NCI-H510A treated with DMSO at 0.1 percent for 48 hours (cell line): ENCODE results near the gene IGFALS.
"Not testable (repeated sequence)": the region's sequence is repeated elsewhere in the genome, so short reads cannot be mapped to it uniquely, and the experiment has no call there.

Source experiments
- DNase-seq: peaks from one replicate; lab custom pipeline; 2025; lab: John Stamatoyannopoulos, UW

The IGFALS gene

DNA sequence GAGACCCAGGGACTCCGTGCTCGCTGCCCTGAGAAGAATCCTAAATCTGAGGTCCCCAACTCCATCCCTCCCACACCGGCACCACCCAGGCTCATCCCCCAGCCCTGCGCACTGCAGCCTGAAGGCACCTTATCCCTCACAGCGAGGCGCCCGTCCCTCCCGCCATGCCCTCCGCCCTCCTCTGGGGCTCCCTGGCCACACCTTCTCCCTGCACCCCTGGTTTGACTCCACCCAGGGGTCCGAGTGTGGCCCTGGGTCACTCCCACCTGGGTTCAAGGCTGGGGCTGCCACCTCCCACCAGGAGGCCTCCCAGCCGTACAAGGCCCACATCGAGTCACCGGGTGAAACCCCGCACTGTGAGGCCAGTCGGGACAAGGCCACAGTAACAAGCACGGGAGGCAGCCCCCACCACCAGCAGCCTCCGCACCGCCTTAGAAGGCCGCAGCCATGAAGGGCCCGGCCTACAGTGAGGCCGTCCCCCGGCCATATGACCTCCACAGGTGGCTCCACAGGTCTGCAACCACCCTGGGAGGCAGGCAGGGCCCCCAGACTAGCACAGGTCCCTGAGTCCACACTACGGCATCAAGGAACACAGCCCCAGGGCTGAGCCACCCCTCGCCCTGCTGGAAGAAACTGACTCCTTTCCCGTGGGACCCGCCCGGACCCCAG, 24.8 kb upstream of the IGFALS start:
- DNase-seq: no peak

- DNase-seq: no peak
Measured at GRCh38 chr16:1817716-1818115, 24.2 kb upstream of the IGFALS start.

- DNase-seq: no peak
Measured at GRCh38 chr16:1817276-1817589, 23.7 kb upstream of the IGFALS start.

GRCh38 chr16:1816396-1817275, 23.1 kb upstream of the IGFALS start:
- no peak for DNase-seq

- no peak for DNase-seq
Measured at GRCh38 chr16:1815461-1815860, 22.0 kb upstream of the IGFALS start.

GRCh38 chr16:1812732-1813163, 19.2 kb upstream of the IGFALS start:
- DNase-seq: peak; percentile 32

DNA sequence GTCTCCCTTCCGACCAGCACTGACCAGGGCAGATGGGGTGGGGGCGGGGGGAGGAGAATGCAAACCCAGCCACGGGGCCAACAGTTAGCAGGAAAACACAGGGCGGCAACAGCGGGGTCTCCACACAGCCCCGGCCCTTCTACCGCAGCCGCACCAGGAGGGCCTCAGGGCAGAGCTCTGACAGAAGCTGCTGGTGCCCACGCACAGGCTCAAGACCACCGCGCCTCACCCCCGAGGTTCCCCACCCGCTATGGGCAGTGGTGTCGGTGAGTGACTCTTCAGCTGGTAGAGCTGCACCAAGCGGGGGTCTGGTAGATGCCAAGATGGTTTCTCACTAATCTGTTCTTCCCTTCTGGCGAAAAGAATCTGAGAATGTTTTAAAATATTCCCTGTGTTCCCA, 17.0 kb upstream of the IGFALS start:
- DNase-seq: no peak

- no peak for DNase-seq
Measured at GRCh38 chr16:1810106-1810505, 16.6 kb upstream of the IGFALS start.

GRCh38 chr16:1809281-1809801, 15.8 kb upstream of the IGFALS start:
- no peak for DNase-seq

DNA sequence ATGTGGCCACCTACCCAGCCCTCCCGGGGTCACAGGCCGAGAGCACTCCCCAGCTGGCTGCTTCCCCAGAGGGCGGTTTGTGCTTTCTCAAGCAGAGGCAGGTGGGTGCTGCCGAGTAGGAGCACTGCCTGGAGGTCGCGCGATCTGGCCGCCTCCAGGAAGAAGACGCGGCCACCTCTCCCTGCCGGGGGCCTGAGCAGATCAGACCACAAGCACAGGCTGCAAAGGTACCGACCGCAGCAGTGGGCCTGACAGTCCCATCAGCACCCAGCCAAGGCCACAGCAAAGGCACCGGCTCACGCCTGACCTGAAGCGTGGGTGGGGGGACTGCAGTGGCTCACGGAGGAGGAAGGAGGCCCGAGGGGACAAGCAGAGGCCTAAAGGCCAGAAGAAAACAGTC, 15.2 kb upstream of the IGFALS start:
- no peak for DNase-seq

- no peak for DNase-seq
Measured at GRCh38 chr16:1807626-1808025, 14.1 kb upstream of the IGFALS start.

DNA sequence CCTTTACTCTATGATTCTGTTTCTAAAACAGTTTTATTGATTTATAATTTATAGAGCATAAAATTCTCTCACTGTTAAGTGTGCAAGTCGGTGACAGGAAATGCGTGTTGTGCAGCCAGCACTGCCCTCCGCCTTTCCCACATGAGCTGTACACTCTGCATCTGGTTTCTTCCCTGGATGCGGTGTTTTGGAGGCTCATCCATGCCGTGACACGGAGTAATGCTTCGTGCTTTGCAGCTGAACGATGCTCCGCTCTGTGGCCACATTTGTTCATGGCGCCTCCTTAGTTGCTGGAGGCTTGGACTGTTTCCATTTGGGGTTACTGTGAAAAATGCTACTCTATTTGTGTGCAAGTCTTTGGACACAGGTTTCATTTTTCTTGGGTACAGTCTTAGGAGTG, 7.2 kb upstream of the IGFALS start:
- DNase-seq: no peak

DNA sequence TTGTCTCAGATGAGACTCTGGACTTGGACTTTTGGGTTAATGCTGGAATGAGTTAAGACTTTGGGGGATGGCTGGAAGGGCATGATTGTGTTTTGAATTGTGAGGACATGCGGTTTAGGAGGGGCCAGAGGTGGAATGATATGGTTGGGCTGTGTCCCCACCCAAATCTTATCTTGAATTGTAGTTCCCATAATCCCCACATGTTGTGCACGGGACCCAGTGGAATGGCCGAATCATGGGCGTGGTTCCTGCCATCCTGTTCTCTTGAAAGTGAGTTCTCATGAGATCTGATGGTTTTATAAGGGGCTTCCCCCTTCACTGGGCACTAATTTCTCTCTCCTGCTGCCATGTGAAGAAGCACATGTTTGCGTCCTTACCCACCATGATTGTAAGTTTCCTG, 5.8 kb upstream of the IGFALS start:
- DNase-seq: not testable (repeated sequence)

DNA sequence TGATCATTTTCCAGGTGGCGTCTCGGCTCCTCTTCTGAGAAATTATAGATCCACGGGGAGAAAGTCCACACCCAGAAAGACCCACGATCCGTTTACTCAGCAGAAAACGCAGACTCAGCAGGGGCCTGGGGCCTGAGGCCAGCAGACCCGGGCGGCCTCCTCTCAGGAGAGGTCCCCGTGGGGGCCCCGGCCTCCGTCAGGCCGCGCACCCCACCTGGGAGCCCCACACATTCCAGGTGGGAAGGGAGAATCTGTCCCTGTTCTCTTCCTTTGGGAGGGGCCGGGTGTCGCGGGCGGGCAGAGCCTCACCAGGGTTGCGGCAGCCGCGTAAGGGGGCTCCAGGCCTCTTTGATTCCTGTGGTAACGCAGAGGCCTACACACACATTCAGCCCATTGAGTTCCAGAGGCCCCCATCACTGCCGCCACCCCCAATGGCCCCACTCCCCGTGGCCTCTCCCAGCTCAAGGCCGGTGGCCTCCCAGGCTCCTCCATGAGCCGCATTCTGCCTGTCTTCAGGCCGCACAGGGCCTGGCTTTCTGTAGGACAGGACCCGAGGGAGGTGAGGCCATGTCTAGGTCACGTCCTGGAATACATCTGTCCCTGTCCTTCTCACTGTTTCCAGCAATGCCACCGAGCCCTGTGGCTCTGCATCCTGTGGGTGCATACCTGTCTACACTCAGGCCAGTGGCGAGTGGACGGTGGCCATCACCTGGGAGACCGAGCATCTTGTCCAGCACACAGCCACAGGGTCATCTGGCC, 1.6 kb upstream of the IGFALS start:
- DNase-seq: no peak

GRCh38 chr16:1794221-1794871, 841 bp upstream of the IGFALS start:
- DNase-seq: peak; percentile 32

- DNase-seq: no peak
Measured at GRCh38 chr16:1792836-1793577, 498 bp downstream of the IGFALS start.

DNA sequence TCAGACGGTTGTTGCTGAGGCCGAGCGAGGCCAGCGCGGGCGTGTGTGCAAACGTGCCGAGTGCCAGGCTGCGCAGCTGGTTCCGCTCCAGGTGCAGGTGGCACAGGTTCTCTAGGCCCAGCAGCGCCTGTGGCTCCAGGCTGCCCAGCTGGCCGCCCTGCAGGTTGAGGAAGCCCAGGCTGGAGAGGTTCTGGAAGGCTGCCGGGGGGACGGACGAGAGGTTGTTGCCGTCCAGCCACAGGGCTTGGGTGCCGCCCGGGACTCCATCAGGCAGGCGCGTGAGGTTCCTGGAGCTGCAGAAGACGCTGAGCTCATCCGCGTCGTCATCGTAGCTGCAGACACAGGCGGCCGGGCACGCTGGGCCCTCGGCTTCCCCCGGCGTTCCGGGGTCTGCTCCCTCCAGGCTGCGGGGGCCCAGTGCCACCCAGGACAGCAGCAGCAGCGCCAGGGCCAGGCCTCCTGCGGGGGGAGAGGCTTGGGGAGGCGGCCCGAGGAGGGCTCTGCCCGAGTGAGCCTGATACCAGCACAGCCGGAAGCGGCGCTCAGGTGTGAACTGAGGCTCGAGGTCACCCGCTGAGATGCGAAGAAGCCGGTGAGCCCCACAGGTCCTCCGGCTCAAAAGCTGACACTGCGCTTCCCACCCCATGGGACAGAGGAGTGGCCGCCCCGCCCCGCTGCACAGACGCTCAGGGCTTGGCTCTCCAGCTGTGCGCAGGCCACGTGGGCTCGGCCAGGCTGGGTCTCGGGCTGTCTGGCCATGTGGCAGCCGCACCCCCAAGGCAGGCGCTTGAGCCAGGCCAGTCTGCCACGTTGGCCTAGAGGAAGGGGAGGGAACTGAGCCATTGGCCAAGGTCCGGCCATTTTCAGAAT, 1.3 kb downstream of the IGFALS start:
- no peak for DNase-seq

DNA sequence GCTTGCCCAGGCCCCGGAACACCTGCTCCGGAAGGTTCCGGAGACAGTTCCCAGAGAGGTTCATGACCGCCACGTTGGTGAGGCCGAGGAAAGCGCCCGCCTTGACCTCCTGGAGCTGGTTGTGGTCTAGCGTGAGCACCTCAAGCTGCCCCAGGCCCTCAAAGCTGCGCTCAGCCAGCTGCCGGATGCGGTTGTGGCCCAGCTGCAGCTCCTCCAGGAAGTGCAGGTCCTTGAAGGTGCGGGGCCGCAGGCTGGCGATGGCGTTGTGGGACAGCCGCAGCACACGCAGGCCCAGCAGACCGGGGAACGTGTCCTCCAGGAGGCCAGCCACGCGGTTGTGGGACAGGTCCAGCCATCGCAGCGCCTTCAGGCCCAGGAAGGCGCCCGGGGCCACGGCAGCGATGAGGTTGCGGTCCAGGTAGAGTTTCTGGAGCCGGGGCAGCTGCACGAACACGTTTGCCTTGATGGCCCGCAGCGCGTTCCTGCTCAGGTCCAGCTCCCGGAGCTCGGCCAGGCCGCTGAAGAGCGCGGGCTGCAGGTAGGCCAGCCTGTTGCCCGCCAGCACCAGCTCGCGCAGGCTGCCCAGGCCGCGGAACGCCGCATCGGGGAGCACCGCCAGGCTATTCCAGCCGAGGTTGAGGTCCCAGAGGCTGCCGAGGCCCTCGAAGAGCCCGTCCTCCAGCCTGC, 2.1 kb downstream of the IGFALS start:
- DNase-seq: no peak

DNA sequence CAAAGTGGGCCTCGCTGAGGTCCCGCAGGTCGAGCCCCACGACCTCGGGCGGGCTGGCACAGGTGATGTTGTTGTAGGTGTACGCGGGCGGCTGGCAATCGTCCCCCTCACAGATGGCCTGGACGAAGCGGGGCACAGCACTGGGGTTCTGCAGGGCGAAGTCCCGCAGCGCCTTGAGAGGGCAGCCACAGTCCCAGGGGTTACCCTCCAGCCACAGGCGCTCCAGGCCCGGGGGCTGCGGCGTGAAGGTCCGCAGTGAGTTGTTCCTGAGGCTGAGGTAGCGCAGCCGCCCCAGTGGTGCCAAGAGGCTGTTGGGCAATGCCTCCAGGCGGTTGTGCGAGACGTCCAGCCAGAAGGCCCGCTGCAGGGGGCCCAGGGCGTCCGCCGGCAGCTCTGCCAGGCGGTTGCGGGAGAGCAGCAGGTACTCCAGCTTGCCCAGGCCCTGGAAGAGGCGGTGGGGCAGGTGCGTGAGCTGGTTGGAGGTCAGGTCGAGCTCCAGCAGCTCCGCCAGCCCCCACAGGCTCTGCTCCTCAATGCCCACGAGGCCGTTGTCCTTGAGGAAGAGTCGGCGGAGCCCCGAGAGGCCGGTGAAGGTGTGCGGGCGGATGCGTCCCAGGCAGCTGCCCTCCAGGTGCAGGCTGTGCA, 2.8 kb downstream of the IGFALS start:
- no peak for DNase-seq
